Measurements from ENCODE around the gene SMPD3.

- TF ChIP-seq CTCF (IDR thresholded peaks at IDR 0.05) = no peak
- no peak for TF ChIP-seq POLR2A (IDR thresholded peaks at IDR 0.05)
- no peak for TF ChIP-seq POLR2AphosphoS5 (IDR thresholded peaks at IDR 0.05)
Observed at GRCh38 chr16:68381363-68381724, 67.0 kb downstream of the SMPD3 start.
